NT2/D1 (cell line): Measurements from ENCODE around the gene MAML3.

Experiments
- DNase-seq: peaks from one replicate; pipeline ENCODE4 v3.0.0-alpha.2; 2011; ENCODE audit warnings: low read depth, low spot score
- H3K27me3 ChIP-seq: 2 replicates; pipeline ENCODE4 v1.6.0; 2011; ENCODE audit warnings: mild to moderate bottlenecking; ENCODE audit not compliant: insufficient read length, insufficient read depth
- H3K36me3 ChIP-seq: 2 replicates; pipeline ENCODE4 v1.6.1; 2011; ENCODE audit warnings: mild to moderate bottlenecking, low read length, mixed read lengths; ENCODE audit not compliant: insufficient read depth, insufficient read length
- H3K4me1 ChIP-seq: 2 replicates; pipeline ENCODE4 v1.5.1; 2011; ENCODE audit not compliant: insufficient read depth, insufficient read length
- H3K4me3 ChIP-seq: 2 replicates; pipeline ENCODE4 v1.5.1; 2011; ENCODE audit warnings: low read depth; ENCODE audit not compliant: insufficient read length
- H3K9ac ChIP-seq: 2 replicates; pipeline ENCODE4 v1.6.0; 2011; ENCODE audit warnings: low read depth; ENCODE audit not compliant: insufficient read length
- H3K9me3 ChIP-seq: 2 replicates; pipeline ENCODE4 v1.5.1; 2011; ENCODE audit warnings: mild to moderate bottlenecking, low read length; ENCODE audit not compliant: insufficient read depth
- SUZ12 ChIP-seq: IDR thresholded peaks from 2 replicates; pipeline ENCODE4 v1.6.1; 2011; ENCODE audit not compliant: insufficient read length, insufficient read depth; ENCODE audit errors: extremely low read depth
- YY1 ChIP-seq: IDR thresholded peaks from 2 replicates; pipeline ENCODE4 v1.6.1; 2011; ENCODE audit not compliant: insufficient read length, insufficient read depth
- ZNF274 ChIP-seq: IDR thresholded peaks from 2 replicates; pipeline ENCODE4 v1.6.1; 2011; ENCODE audit warnings: mild to moderate bottlenecking, low read depth, low read length

MAML3 gene

DNA sequence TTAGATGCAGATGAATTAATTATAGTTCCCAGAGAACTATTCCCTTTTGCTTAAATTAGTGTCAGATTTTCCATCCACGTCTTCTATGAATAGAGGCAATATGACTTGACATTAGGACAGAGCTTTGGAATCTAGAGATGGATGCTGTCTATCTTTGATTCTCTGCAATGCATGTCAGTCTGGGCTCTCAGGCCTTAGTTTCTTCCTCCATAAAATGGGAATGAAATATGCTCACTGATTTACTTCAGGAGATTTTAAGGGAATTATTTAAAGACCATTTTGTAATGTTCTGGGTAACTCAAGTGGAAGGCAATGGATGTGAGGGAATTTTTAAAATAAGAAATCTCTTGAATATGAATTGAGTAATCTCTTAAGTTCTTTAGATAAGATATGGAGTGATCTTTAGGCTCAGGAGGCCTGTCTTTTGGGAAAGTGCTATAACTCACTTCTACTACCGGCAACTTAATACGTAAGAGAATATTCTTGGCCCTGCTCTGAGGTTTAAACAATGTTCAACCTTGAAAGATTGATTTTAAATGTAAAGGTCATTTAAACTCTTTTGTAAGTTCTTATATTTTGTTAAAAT, 459.4 kb downstream of the MAML3 start:
- no peak for DNase-seq
- Histone ChIP-seq H3K9ac (no peak overlapping the region), H3K9me3 (no peaks in the 10 kb centered on the region), H3K4me1 (no peaks in the 10 kb centered on the region), H3K27me3 (no peaks in the 10 kb centered on the region), H3K36me3 (no peaks in the 10 kb centered on the region), H3K4me3 (no peak overlapping the region)
- no peak for TF ChIP-seq ZNF274
- no peak for TF ChIP-seq SUZ12
- no peak for TF ChIP-seq YY1

DNA sequence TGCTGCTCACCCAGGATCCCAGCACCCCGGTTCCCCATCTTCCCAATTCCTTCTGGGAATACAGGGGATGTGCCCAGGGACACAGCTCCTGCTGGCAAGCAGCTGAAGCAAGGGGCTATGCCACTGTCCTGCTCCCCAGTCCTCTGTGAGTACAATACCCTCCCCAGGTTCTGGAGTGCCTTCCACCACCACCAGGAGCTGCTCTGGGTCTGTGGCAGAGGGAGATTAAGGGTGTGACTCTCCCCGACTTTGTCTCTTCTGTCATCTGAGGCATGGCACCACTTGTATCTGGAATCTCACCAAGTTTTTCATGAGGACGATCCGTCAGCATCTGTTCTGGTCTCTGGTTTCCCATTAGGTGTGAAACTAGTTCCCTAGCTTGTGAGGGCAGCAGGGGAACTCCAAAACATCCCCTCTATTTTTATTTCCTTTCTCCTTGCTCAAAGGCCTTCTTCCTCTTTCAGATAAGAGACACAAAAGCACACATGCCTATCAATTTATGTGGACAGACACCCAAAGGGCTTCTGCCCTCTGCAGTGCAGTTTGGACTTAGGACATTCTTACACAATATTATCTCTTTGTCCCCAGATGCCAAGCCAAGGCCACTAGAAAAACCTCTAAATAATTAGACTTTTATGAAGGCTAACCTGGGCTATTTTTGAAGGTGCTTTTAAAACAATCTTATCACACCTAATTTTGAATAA, 461.5 kb downstream of the MAML3 start:
- no peaks in the 10 kb centered on the region for H3K36me3 ChIP-seq
- no peak for DNase-seq
- H3K4me3 ChIP-seq = no peak overlapping the region
- TF ChIP-seq ZNF274 (no peak), SUZ12 (no peak), YY1 (no peak)
- H3K9ac ChIP-seq = no peak overlapping the region
- H3K9me3 ChIP-seq = no peaks in the 10 kb centered on the region
- H3K4me1 ChIP-seq = no peaks in the 10 kb centered on the region
- no peaks in the 10 kb centered on the region for H3K27me3 ChIP-seq

DNA sequence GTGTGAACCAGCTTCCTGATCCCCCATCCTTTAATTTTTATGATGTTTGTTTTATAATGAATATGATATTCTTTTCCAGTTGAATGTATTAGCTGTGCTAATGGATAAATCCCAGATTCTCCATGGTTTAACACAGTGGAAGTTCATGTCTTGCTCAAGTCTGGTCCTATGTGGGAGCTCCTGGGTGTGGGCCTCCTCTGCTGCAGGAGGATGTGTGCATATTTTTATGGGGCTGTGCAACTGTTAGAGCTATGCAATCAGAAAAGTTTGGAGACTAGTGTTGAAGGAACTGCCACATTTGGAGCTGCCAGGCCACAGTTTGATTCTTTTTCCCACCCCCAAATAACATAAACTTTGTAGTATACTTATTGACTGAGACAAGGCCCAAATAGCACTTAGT, 463.6 kb downstream of the MAML3 start:
- Histone ChIP-seq H3K36me3 (no peaks in the 10 kb centered on the region), H3K4me1 (no peaks in the 10 kb centered on the region)
- no peak for TF ChIP-seq ZNF274
- TF ChIP-seq SUZ12 = no peak
- no peak for TF ChIP-seq YY1

DNA sequence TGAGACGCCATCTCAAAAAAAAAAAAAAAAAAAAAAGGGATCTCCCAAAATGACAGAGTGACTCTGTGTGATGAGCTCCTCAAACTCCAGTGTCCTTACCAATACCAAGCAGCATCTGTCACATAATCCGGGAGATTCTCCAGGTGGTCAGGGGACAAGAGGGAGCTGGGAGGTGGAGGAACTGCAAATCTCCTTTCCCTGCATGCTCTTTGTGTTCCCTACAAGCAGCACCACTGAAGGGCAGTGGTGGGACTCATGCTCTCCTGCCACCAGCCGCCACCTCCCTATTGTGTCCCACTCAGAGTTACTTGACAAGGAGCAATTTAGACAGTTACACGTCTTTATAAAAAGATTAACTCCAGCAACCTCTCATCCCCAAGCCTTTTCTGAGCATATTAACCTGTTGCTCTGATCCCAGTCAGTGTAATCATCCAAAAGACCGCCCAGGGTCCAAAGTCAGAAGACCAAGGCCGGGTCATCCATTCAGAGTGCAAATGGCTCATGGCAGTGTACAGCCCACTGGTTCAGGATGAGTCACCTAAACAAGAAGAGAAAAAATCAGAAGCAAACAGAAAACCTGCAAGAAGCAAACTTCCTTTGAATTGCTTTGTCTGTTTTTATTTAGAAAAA, 464.8 kb downstream of the MAML3 start:
- no peak for TF ChIP-seq ZNF274
- TF ChIP-seq SUZ12 = no peak
- no peak for TF ChIP-seq YY1
- Histone ChIP-seq H3K9me3 (no peaks in the 10 kb centered on the region), H3K36me3 (no peaks in the 10 kb centered on the region), H3K9ac (no peak overlapping the region), H3K27me3 (no peaks in the 10 kb centered on the region), H3K4me3 (no peak overlapping the region), H3K4me1 (no peaks in the 10 kb centered on the region)
- DNase-seq = no peak

More for the DNA sequence above, 463.6 kb downstream of the MAML3 start:
- Histone ChIP-seq H3K9ac (no peak overlapping the region), H3K4me3 (no peak overlapping the region), H3K27me3 (no peaks in the 10 kb centered on the region), H3K9me3 (no peaks in the 10 kb centered on the region)
- DNase-seq = no peak

DNA sequence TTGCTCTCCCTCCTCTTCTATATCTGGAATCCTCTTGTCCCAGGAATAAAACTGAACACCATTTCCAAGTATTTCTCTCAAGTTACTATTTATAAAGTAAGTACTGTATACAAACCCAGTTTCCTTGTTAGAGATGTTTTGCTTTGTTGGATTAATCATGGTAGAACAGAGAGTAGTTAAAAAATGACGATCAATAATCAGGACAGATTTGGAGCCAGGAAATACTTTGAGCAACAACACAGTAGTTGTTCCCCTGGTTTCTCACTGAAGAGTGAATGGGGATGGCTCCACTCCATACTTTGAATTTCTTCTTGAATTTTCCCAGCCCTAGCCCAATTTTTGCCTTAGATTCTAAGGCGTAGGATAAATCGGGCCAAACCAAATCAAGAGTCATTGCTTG, 467.0 kb downstream of the MAML3 start:
- TF ChIP-seq SUZ12 = no peak
- no peak for TF ChIP-seq ZNF274
- no peak for TF ChIP-seq YY1
- no peaks in the 10 kb centered on the region for H3K9me3 ChIP-seq
- H3K27me3 ChIP-seq = no peaks in the 10 kb centered on the region
- DNase-seq = no peak
- H3K4me1 ChIP-seq = peaks cover 2% of the 10 kb centered on the region
- H3K9ac ChIP-seq = no peak overlapping the region
- no peaks in the 10 kb centered on the region for H3K36me3 ChIP-seq
- no peak overlapping the region for H3K4me3 ChIP-seq

DNA sequence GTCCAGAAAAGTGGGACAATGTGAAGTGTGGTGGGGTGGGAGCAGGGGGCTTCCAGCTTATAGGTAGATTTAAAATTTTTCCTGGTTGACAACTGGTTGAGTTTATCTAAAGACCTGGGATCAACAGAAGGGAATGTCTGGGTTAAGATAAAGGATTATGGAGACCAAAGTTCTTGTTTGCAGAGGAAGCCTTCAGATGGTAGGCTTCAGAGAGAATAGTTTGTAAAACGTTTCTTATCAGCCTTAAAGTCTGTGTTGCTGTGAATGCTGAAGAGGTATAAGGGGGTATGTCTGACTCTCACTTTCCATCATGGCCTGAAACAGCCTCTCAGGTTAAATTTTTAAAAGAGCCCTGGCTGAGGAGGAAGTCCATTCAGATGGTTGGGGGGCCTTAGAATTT, 467.9 kb downstream of the MAML3 start:
- no peak overlapping the region for H3K9ac ChIP-seq
- H3K36me3 ChIP-seq = no peaks in the 10 kb centered on the region
- H3K9me3 ChIP-seq = no peaks in the 10 kb centered on the region
- no peaks in the 10 kb centered on the region for H3K27me3 ChIP-seq
- H3K4me3 ChIP-seq = no peak overlapping the region
- peaks cover 2% of the 10 kb centered on the region for H3K4me1 ChIP-seq
- DNase-seq = no peak
- no peak for TF ChIP-seq SUZ12
- TF ChIP-seq ZNF274 = no peak

DNA sequence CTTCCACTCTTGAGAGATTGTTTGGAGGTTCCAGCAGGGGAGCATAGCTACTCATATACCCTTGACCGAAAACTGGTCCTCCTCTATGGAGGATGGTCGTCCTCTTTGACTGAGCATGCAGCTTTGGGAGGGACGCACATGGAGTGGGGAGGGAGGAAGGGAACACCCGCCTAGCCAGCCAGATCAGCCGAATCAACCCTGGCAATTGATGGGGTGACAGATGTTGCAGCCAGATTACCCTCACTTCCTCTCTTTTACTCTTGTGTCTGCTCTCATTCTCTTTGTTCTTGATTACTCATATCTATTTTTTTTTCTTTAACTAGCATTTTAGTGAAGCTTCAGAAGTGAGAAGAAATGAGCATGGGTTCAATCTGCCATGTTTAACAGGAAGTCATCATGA, 468.8 kb downstream of the MAML3 start:
- H3K4me1 ChIP-seq = peaks cover 2% of the 10 kb centered on the region
- no peak overlapping the region for H3K4me3 ChIP-seq
- no peaks in the 10 kb centered on the region for H3K27me3 ChIP-seq
- TF ChIP-seq ZNF274 (no peak), YY1 (no peak), SUZ12 (no peak)
- no peaks in the 10 kb centered on the region for H3K9me3 ChIP-seq
- DNase-seq = no peak
- no peak overlapping the region for H3K9ac ChIP-seq
- H3K36me3 ChIP-seq = no peaks in the 10 kb centered on the region
